SH-SY5Y (cell line): ENCODE measurements around the gene PODNL1.

ENCODE experiments used
- GATA2 ChIP-seq: IDR thresholded peaks from 2 replicates; pipeline ENCODE4 v1.6.1; 2011; ENCODE audit warnings: mild to moderate bottlenecking, low read depth, low read length
- GATA3 ChIP-seq: IDR thresholded peaks from 2 replicates; pipeline ENCODE4 v1.6.1; 2011; ENCODE audit warnings: low read depth, mild to moderate bottlenecking, low read length, moderate library complexity

Gene PODNL1

DNA sequence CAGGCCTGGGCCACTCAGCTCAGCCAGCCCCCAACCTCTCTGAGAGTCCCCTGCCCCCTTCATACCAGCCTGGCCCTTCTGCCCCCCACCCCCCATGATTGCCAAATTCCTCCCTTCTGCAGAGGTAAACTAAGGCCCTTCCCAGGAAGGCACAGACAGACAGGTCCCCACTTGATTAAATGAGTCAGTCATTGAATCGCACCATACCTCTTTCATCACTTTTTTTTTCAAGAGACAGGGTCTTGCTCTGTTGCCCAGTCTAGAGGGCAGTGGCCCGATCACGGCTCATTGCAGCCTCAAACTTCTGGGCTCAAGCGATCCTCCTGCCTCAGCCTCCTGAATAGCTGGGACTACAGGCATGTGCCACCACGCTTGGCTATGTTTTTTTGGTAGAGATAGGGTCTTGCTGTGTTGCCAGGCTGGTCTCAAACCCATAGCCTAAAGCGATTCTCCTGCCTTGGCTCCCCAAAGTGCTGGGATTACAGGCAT lies 6.0 kb downstream of the PODNL1 start:
- TF ChIP-seq GATA2 (no peak), GATA3 (no peak)

DNA sequence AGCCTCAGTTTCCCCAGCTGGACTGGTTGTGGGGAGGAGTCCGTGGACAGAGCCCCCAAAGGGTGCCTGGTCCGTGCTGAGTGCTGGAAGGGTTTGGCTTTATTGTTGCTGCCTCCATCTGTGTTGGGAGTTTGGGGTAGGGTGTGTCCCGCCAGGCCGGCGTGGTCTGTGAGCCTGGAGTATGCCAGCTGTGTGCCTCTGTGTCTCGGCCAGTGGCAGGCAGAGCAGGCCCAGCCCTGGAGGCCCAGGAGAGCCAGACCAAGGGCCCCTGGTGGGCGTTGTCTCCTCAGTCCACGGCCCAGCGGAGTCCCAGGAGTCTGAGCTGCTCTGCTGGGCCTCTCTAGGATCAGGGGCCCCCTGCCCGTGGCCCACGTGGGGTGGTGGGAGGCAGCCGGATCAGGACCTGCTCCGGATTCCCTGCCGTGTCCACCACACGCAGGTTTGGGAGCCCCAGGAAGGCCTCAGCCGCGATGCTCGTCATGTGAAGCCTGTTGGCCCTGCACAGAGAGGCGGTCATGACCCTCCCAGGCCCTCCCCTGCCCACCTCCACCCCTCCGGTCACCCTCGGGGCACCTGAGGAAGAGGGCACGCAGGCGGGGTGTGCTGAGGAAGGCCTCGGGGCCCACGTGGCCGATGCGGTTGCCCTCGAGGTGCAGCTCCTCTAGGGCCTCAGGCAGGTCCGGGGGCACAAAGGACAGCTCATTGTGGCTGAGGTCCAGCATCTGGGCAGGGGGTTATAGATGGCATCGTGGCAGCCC lies 6.6 kb downstream of the PODNL1 start:
- no peak for TF ChIP-seq GATA2
- TF ChIP-seq GATA3: no peak

DNA sequence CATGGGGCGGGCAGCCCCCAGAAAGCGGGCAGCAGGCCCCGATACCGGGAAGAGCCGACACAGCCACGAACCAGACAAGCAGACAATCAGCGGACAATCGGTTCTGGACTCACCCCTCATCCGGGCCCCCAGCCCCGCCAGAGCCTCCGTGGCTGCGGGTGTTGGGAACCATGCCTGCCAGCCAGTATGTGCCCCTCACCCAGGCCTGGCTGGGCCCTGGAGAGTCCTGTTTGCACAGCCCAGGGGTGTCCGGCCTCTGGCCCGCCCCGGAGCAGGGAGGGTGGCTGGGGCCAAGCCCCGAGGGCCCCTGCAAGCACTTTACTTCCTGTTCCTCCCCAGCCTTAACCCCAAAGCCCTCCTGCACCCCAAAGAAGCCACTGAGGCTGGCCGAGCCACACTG lies 7.8 kb downstream of the PODNL1 start:
- no peak for TF ChIP-seq GATA3

DNA sequence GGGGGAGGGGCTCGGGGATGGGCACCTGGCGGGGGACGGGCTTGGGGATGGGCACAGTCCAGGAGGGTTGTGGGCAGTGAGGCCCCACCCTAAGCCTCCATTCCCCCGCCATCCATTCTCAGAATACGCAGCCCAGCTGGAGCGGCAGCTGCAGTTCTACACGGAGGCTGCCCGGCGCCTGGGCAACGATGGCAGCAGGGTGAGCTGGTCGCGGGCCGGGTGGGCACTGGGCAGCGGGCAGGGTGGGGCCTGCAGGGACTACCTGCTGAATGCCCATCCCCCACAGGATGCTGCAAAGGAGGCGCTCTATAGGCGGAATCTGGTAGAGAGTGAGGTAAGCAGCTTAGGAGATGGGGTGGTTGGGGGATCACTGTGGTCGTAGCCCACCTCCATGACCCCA lies 8.3 kb downstream of the PODNL1 start:
- TF ChIP-seq GATA3 (no peak), GATA2 (no peak)

DNA sequence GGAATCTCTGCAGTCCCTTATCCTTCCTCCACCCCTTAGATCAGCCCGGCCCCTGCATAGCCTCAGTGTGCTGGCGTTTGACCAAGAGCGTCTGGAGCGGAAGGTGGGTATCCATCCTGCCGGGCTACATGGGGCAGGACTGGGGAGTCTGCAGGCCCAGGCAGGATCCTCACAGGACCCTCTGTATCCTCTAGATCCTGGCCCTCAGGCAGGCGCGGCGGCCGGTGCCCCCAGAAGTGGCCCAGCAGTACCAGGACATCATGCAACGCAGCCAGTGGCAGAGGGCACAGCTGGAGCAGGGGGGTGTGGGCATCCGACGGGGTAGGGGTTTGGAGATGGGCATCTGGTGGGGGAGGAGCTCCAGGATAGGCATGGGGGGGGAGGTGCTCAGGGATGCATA lies 8.9 kb downstream of the PODNL1 start:
- no peak for TF ChIP-seq GATA3
- TF ChIP-seq GATA2: no peak

DNA sequence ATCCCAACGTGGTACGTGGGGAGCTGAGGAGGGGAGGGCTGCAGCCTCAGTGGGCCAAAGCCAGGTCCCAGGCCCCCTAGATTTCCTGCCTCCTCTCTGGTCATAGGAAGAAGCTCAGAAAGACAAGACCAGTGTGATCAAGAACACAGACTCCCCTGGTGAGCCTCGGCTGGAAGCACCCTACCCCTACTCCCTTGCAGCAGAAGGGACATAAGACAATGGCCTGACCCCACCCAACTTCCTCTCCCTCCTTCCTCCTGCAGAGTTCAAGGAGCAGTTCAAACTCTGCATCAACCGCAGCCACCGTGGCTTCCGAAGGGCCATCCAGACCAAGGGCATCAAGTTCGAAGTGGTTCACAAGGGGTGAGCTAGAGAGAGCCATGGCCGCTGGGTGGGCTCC lies 11.5 kb downstream of the PODNL1 start:
- TF ChIP-seq GATA3 (no peak), GATA2 (no peak)

DNA sequence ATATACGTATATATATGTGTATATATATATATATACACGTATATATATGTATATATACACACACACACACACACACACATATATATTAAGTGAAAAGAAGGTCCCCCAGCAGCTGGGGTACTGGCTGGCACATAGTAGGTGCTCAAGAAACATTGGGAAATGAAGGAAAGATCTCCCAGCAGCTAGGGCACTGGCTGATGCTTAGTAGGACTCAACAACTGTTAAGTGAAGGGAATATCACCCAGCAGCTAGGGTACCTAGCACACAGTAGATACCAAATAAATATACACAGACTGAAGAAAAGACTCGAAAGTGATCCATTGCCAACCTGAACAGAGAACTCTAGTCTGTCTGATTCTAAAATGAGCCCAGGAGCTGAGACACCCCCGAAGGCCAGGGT lies 12.2 kb downstream of the PODNL1 start:
- TF ChIP-seq GATA3 (no peak), GATA2 (no peak)

DNA sequence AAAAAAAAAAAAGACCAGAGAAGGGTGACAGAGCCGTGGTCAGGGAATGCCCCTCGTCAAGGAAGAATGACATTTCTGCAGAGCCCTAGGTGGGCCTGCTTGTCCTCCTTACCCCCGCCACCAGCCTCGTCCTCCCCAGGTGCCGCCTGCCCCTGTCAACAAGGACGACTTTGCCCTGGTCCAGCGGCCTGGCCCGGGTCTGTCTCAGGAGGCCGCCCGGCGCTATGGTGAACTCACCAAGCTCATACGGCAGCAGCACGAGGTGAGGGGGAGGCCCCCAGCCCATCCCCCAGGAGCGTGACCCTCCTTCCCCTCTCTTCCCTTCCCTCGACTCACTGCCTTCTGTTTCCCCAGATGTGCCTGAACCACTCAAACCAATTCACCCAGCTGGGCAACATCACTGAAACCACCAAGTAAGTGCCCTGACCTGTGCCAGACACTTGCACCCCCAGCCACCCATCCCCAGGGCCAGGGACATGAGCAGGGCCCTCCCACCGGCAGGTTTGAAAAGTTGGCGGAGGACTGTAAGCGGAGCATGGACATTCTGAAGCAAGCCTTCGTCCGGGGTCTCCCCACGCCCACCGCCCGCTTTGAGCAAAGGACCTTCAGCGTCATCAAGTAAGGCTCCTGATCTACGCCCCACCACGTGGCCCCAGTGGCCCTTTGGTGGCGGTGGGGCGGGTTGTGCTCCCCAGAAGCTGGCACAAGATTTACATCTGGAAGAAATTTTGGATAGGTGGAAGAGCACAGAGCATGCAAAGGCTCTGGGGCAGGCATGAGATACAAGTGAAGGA lies 14.8 kb downstream of the PODNL1 start:
- TF ChIP-seq GATA3: no peak
- TF ChIP-seq GATA2: no peak

DNA sequence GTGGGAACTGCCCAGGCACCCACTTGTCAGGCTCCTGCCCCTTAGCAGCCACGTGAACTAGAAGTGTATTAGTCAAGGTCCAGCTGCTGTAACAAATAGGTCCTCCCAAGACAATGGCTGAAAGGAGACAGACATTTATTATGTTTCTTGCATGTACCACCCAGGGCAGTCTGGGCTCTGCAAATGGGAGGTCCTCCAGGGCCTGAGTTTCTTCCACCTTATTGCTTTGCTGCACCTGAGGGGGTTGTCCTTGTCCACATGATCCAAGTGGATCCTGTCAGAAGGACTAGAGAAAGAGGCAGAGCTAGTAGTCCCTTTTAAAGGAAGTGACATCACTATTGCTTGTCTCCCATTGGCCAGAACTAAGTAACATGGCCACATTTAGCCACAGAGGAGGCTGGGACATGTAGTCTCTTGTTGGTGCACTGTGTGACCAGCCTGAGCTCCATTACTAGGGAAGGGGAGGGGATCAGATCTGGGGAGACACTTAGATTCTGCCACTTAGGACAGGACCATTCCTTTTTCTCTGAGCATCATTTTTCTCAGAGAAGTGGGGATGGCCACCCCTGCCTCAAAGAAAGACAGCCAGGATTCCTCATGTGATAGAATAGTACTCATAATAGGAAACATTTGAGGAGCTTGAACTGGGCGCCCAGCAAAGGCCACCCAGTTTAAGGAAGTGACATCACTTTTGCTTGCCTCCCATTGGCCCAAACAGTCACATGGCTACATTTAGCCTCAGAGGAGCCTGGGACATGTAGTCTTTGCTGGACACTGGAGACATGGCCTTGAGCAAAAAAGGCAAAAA lies 17.1 kb downstream of the PODNL1 start:
- no peak for TF ChIP-seq GATA3
- TF ChIP-seq GATA2: no peak

DNA sequence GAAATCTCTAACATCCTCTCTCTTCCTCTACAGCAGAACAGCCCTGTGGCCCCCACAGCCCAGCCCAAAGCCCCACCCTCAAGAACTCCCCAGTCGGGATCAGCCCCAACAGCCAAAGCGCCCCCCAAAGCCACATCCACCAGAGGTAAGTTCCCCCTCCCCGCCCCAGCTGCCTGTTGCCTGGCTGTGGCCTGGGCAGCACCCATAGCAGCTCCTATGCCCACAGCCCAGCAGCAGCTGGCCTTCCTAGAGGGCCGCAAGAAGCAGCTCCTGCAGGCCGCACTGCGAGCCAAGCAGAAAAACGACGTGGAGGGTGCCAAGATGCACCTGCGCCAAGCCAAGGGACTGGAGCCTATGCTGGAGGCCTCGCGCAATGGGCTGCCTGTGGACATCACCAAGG lies 17.7 kb downstream of the PODNL1 start:
- TF ChIP-seq GATA3 (no peak), GATA2 (no peak)

DNA sequence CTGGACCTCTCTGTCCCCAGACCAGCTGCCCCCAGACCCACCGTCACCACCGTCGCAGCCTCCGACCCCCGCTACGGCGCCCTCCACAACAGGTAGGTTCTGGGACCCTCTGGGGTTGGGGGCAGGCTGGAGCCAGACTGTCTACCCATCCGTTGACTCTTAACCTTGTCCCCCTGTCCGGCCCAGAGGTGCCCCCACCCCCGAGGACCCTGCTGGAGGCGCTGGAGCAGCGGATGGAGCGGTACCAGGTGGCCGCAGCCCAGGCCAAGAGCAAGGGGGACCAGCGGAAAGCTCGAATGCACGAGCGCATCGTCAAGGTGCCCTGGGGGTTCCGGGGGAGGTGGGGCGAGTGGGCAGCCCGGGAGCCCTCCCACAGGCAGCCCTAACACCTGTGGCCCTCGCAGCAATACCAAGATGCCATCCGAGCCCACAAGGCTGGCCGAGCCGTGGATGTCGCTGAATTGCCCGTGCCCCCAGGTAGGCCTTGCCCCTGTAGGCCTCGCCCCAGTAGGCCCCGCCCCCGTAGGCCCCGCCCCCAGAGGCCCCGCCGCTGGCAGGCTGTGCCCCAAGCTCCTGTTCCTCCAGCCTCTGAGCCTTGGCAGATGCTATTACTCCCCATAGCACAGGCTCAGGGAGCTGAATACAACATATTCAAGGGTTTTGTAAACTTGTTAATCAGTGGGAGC lies 19.3 kb downstream of the PODNL1 start:
- TF ChIP-seq GATA3 (no peak), GATA2 (no peak)

DNA sequence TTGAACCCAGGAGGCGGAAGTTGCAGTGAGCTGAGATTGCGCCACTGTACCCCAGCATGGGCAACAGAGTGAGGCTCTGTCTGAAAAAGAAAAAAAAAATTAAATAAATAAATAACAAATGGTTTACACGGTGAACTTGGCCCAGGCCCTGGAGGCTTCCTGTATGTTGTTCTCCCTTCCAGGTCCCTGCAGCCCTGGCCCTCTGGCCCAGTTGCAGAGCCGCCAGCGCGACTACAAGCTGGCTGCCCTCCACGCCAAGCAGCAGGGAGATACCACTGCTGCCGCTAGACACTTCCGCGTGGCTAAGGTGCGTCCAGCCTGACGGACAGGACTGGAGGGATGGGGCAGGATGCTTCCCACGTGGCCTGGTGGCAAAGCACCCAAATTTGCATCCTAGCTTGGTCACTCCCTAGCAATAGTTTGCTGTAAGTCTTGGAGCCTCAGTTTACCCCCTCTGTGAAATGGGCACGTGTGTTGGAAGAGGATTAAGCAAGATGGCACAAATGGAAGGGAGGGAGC lies 20.3 kb downstream of the PODNL1 start:
- TF ChIP-seq GATA3 (no peak), GATA2 (no peak)

DNA sequence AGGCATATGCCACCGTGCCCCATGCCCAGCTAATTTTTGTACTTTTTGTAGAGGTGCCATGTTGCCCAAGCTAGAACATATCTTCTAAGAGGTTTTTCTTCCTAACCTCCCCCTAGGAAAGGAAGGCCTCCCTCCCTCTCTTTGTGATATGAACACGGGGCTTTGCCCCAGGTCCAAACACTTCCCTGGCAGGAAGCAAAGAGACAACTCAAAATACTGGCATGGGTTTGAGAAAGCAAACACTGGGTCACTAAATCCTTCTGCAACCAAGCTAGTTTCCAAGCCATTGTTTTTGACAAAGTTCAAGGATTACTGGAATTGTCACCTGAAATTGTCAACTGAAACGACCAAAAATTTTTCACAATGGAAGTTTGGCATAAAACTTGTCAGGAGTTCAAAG lies 23.4 kb downstream of the PODNL1 start:
- no peak for TF ChIP-seq GATA3
- TF ChIP-seq GATA2: no peak

DNA sequence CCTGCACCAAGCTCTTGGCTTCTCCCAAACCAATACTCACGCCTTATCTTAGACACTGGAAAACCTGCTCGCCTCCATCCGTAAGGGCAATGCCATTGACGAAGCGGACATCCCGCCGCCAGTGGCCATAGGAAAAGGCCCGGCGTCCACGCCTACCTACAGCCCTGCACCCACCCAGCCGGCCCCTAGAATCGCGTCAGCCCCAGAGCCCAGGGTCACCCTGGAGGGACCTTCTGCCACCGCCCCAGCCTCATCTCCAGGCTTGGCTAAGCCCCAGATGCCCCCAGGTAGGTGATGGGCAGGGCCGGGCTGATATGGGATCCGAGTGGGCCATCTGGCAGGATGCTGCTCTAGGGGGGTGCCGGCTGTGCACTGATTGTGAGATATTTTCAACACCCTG lies 24.9 kb downstream of the PODNL1 start:
- TF ChIP-seq GATA3 (no peak), GATA2 (no peak)

DNA sequence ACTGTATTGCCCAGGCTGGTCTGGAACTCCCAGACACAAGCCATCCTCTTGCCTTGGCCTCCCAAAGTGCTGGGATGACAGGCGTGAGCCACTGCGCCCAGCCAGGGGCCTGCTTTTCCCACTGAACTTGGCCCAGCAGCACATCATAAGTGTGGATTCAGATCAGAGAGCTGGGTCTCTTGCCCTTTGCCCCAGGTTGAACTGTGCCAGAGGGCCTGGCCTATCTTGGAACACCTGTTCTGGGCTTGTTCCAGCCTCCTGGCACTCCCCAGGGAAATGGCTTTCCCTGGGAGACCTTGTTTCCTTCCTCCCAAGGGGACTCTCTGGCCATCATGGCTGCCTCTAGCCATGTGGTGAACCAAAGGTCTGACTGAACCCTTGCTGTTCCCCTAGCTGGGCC lies 28.8 kb downstream of the PODNL1 start:
- TF ChIP-seq GATA2: no peak
- no peak for TF ChIP-seq GATA3
